Choroid plexus epithelial cell (primary cell): ENCODE results near the gene ZNF416.

Experiments used
- DNase-seq: peaks from one replicate; pipeline ENCODE4 v3.0.0-alpha.2; 2010; ENCODE audit warnings: low read depth
- H3K4me3 ChIP-seq: 2 replicates; pipeline ENCODE4 v1.5.1; 2011; ENCODE audit warnings: low read depth, mild to moderate bottlenecking, control low read depth, low read length, moderate library complexity
- CTCF ChIP-seq: conservative IDR thresholded peaks from 2 replicates; pipeline ENCODE4 v1.5.1; 2011; ENCODE audit warnings: low read depth, mild to moderate bottlenecking, control low read depth, inconsistent platforms, low read length, moderate library complexity

Gene ZNF416

GRCh38 chr19:57606931-57607330 is 28.2 kb upstream of the ZNF416 start:
- H3K4me3 ChIP-seq: no peak overlapping the region
- no peak for DNase-seq
- no peak for TF ChIP-seq CTCF

GRCh38 chr19:57599761-57600383 is 21.2 kb upstream of the ZNF416 start, which contains the start of gene ZNF530:
ZNF530 (plus strand) TSS chr19:57599885; CDS start chr19:57604346, 4,461 bp downstream.
- TF ChIP-seq CTCF: peak; percentile 6
- peak within 1 kb of the TSS; percentile 81 for H3K4me3 ChIP-seq
- DNase-seq: peak; percentile 92

GRCh38 chr19:57599377-57599760 is 20.7 kb upstream of the ZNF416 start:
- H3K4me3 ChIP-seq: peak overlapping the region; percentile 81
- TF ChIP-seq CTCF: no peak
- DNase-seq: no peak

GRCh38 chr19:57587529-57587928 is 8.8 kb upstream of the ZNF416 start:
- DNase-seq: peak; percentile 45
- TF ChIP-seq CTCF: no peak
- no peak overlapping the region for H3K4me3 ChIP-seq

DNA sequence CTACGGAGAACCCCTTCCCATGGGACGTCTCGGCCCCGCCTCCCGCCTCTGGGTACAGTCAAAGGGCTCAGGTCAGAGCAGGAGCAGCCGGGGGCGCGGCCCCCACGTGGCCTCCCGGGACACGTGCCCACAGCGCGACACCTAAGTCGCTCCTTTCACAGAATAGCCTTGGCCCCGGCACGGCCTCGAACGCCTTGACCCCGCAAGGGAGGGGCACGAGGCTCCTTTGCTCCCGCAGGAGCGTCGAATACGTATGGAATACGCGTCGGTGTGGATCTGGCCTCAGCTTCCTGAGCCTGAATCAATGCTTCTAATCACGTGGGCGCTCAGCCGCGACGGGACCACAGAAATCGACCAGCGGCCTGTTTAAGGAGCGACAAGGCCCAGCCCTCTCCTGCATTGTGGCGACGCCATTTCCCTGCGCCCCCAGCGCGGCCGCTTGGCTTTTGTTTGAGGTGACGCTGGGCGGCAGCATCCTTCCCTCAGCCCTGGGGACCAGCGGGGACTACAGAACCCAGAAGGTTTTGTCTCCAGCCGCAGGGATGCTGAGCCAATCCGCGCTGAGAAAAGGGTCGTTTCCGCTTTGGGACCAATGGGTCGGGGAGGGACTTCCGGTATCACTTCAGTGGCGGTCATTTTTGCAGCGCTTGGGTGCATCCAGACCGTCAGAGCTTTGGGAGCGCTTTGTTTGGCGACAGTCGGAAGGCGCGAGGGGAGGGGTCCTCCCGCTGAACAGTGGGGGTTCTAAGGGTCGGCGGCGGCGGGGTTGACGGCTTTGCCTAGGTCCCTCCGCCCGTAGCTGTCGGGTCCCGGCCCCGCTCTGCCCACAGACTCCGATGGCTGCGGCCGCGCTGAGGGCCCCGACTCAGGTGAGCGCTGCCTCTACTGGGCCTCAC is 5.1 kb upstream of the ZNF416 start, which contains the start of gene ZIK1:
Gene ZIK1 (plus strand): TSS at position 625 of the 896 bp plus-strand sequence. CDS start 212 bp downstream, at position 837.
- H3K4me3 ChIP-seq: peak within 1 kb of the TSS; percentile 75
- DNase-seq: peak; percentile 93
- peak; percentile 1 for TF ChIP-seq CTCF

DNA sequence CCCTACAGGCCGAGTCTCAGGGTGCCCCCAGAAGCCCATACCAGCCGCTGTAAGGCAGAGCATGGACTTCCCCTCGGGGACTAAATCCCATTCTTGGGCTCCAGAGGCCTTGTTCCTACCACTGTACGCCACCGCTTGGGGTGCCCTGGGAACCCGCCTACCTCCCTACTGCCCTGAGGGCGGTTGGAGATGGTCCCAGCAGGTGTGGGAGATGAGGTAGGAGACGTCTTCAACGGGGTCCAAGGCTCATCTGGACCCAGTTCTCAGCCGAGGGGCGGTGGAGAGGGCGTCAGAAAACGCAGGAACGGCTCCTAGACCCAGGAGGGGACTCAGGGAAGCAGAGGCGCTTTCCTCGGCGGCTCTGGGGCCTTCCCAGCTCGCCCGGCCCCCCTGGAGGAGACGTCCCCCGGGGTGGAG is 4.4 kb upstream of the ZNF416 start:
- no peak for DNase-seq
- no peak overlapping the region for H3K4me3 ChIP-seq

More for the DNA sequence above, 4.4 kb upstream of the ZNF416 start:
- no peak for TF ChIP-seq CTCF
